HG03565 (cell line): ENCODE data around the gene EBP.
A peak's percentile ranks its signal among the peaks of the same experiment; 100 is the strongest.
"Not testable (repeated sequence)": the region's sequence is repeated elsewhere in the genome, so short reads cannot be mapped to it uniquely, and the experiment has no call there.

Experiments used
- ATAC-seq: cut with Tn5 transposase; IDR thresholded peaks from one replicate; pipeline ENCODE4 v1.9.1; 2021; ENCODE audit warnings: mild to moderate bottlenecking, moderate library complexity; ENCODE audit not compliant: unreplicated experiment

EBP gene

DNA sequence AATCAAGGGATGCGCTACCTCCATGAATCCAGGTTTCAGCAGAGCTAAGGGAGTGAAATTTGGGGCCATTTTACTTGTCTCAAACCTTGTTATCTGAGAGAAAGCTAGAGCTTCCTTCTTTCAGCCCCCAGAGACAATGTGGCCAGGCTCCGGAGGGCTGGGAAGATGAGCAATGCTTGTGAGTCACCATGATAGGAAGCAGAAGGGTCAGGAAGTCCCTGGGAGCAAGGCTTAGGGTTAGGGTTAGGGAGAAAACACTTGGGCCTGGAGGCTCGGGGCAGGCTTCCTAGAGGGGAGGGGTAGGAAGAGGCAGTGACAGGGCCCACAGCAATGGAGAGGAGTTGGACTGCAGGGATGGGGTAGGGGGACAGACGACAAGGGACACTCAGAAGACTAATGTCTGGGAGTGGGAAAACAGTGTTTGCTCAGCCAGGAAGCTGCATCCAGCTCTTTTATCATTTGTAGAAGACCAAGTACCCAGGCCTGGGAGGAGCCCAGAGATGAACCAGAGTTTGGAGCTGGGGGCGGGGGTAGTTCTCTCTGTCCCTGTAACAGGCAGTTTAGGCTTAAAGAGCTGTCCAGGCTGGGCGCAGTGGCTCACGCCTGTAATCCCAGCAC lies 29.2 kb upstream of the EBP start:
- no peak for ATAC-seq

DNA sequence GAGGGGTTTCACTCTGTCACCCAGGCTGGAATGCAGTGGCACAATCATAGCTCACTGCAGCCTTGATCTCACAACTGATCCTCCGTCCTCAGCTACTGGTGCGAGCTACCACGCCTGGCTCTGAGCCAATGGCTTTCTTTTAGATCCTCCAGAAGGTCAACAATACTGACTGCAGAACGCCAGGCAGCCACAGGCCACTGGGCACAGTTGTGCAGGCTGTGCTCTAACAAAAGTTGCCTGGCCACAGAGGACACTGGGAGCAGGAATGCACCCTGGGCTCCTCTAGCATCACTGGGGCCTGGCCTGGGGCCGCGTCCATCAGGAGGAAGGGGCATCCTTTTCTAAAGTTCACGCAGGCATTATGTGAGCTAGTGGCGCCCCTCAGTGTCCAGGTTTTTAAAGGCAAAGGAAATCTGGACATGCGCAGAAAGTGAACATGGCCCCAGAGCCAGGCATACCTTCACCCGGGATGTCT lies 27.7 kb upstream of the EBP start:
- no peak for ATAC-seq

GRCh38 chrX:48496660-48497059 lies 24.9 kb upstream of the EBP start:
- no peak for ATAC-seq

DNA sequence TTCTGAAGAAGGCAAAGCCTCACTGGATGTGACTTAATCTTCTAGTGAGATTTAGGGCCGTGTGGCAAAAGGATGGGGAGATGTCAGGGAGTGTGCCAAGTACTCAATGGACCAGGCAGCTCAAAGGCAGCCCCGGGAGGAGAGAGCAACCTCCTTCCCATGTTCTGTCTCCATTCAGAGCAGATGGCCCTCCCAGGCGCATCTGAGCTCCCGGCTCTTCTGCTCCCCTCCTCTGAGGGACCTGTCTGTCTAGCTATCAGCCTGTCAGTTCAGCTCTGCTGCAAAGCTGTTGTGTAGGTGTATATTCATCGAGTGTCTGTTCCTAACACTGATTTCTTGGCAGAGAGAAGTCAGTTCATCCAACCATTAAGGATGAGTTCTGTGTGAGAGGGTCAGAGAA lies 23.7 kb upstream of the EBP start:
- ATAC-seq, result no peak

DNA sequence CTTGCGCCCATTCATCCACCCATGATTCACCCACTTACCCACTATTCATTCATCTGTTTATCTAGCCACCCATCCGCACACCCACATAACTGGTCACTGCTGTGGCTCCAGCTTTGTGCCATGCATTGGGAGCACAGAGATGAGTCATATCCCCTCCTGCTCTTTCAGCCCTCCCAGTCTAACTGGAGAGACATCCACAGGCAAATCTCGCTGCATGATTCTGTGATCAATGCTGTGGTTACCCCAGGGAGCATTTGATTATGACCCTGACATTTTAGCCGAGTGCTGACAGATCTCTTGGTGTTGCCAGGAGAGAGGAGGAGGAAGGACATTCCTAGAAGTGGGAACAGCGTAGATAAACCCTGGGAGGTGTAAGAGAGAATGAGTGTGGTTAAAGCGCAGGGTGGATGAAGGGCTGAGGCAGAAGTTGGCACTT lies 23.2 kb upstream of the EBP start:
- ATAC-seq, result no peak

- ATAC-seq, result no peak
Measured at GRCh38 chrX:48504261-48504660, 17.3 kb upstream of the EBP start.

DNA sequence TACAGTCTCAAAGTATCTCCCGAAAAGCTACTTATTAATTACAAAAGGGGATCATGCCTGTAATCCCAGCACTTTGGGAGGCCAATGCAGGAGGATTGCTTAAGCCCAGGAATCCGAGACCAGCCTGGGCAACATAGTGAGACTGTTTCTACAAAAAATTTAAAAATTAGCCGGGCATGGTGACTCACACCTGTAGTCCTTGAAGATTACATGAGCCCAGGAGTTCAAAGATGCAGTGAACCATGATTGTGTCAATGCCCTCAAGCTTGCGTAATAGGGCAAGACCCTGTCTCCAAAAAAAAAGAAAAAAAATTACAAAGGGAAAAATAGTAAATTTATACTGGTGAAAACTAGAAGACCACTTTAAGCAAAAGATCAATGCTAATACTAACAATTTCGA lies 16.1 kb upstream of the EBP start:
- ATAC-seq, result no peak

GRCh38 chrX:48507246-48507645 lies 14.4 kb upstream of the EBP start:
- no peak for ATAC-seq

DNA sequence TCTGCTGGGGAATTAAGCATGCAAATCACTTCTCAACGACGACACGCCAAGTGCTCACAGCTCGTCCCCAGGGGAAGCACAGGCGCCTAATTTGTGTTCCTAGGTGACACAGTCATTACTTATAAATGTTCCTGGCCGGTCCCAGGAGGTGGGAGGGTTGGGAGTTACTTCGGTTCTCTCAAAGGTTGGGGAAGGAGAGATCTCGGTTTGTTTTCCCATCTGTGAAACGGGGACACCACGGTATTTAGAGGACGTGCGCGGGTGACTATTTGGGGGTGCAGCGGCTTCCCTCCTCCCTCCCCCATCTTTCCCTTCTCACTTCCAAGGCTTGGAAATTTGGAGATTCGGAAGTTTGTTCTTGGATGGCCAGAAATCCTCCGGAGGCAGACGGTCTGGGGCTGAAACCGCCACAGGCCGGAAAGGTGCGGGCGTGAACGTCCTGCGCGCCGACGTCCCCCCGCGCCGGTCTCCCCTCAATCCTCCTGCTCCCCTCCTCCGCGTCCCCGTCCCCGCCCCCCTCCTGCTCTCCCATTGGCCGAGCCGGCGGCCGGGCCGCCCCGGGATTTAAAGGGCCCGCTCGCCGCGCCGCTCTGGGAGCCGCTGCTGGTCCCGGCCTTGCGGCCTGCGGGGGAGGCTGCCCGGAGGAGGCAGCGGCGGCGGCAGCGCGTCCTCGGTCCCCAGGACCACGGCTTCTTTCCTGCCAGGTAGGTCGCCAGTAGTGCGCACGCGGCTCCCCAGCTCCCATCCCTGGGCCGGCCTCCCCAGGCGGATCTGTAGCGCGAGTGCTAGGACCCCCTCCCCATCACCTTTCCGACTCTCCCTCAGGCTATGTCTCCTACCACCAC lies 13.0 kb upstream of the EBP start, which contains the start of gene PORCN:
Gene PORCN (plus strand): TSS at position 593 of the 845 bp plus-strand sequence. CDS start 829 bp downstream, outside the sequence.
- peak; percentile 54 for ATAC-seq

DNA sequence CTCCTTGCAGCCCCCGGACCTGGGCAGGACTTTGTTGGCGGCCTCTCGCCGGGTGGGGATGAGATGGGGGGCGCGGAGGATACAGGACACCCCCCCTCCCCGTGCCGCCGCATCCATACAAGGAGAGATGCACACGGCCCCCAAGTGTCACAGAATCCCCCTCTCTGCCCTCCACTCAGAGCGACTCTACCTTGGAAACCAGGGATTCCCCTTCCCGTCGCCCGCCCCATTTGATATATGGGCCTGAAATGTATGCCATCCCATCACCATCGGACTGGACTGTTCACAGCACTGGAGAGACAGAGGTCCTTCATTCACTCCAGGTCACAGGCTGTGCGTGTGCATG lies 12.4 kb upstream of the EBP start:
- no peak for ATAC-seq

DNA sequence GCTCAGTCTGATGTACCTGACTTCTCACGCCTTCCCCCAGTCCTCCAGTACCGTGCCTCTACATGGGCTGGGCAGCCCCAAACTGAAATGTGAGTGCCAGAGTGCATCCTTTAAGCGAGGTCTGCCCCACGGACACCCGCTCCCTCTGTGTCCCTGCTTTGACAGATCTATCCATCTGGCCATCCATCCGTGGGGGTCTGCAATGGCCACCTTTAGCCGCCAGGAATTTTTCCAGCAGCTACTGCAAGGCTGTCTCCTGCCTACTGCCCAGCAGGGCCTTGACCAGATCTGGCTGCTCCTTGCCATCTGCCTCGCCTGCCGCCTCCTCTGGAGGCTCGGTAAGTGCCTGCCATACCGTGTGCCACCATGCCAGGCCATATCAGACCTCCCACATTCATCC lies 12.0 kb upstream of the EBP start:
- ATAC-seq, result no peak

DNA sequence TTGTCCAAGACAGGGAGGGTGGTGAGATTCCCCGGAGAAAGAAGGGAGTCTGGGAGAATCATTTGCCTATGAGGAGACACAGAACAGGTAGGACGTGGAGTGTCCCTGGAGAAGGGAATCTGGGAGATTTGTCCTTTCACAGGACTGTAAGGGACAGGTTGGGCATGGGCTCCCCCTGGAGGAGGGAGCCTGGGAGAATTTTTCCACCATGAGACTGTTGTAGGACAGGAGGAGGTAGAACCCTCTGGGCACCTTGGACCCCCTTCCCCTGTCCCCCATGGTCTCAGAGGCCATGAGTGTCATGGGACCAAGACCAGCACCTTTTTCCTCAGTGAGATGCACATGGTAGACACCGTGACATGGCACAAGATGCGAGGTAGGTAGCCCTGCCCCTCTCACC lies 10.0 kb upstream of the EBP start:
- ATAC-seq, result no peak

DNA sequence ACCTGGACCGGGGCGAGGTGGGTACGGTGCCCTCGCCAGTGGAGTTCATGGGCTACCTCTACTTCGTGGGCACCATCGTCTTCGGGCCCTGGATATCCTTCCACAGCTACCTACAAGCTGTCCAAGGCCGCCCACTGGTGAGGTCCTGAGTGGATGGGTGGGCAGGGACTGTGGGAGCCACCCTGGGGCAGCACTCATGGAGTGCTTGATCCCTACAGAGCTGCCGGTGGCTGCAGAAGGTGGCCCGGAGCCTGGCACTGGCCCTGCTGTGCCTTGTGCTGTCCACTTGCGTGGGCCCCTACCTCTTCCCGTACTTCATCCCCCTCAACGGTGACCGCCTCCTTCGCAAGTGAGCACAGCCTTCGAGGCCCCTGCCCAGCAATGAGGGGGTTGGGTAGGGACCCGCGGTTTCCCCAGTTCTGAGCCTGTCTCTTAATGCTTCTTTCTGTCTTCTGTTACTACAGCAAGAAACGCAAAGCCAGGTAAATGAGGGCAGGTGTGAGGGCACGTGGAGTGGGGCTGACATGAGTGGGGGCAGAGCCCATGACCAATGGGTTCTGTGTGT lies 9.2 kb upstream of the EBP start:
- ATAC-seq, result no peak

GRCh38 chrX:48513670-48514069 lies 7.9 kb upstream of the EBP start:
- no peak for ATAC-seq

GRCh38 chrX:48514126-48514806 lies 7.3 kb upstream of the EBP start:
- ATAC-seq, result no peak

DNA sequence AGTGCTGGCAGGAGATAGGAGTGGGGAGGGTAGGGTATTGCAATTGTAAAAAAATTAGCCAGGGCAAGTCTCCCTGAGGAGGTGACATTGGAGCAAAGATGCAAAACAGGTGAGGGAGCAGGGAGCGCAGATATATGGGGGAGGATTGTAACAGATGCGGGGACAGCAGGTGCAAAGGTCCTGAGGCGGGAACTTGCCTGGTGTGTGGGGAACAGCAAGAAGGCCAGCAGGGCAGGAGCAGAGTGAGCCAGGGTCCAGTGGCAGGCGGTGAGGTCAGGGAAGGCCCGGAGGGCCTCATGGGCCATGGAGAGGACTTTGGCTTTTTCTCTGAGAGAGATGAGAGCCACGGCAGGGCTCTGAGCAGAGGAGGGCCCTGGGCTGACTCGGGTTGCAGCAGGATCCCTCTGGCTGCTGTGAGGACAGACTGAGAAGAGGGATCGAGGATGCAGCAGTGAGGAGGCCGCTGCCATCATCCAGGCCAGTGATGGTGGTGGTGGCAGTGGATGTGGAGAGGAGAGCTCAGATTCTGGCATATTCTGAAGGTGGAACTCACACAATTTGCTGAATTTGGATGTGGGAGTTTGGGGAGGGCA lies 6.6 kb upstream of the EBP start:
- no peak for ATAC-seq

GRCh38 chrX:48515842-48516241 lies 5.8 kb upstream of the EBP start:
- ATAC-seq, result no peak

- no peak for ATAC-seq
Measured at GRCh38 chrX:48516285-48516684, 5.3 kb upstream of the EBP start.

GRCh38 chrX:48516987-48517386 lies 4.6 kb upstream of the EBP start:
- ATAC-seq, result no peak

- ATAC-seq, result not testable (repeated sequence)
Measured at GRCh38 chrX:48519481-48519880, 2.1 kb upstream of the EBP start.

DNA sequence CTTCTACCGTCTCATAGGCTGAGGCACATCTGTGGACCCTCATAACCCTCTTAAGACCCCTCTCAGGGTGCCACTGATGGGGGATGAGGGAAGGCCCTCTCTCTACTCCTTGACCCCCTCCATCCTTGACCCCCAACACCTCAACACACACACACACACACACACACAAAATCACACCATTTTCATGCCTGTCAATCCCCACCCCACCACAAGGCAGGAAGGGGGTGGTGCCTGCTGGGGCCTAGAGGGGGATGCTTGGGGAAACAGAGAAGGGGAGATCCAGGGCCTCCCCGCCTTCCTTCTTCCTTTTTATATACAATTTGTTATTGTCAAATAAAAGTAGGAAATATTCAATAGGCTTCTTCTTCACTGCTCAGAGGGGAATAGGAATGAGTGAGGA lies 1.2 kb upstream of the EBP start:
- ATAC-seq, result no peak
